ENCODE results near the gene TRPM8.

DNA sequence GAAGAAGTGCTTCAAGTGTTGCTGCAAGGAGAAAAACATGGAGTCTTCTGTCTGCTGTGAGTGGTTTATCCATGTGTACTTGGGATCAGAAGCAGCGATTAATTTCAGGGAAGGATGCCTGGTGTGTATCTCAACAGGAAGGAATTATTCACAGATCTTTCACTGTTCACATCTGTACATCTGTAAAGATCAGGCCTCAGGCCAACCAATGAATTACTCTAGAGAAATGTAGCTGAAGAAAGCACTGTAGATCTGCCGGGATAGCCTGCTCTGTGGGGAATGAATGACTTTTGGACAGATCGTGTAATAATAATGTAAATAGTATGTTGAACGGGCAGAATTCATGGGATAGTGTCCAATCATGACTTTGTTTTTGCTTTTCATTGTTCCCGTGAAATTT is 79.3 kb downstream of the TRPM8 start:
- TF ChIP-seq CTCF (IDR thresholded peaks at IDR 0.05; ENCODE audit: poor library complexity) (no peak), EZH2 (IDR thresholded peaks at IDR 0.05; ENCODE audit: borderline replicate concordance) (no peak)
